Measurements from ENCODE around the gene CCDC192. TPM values are rescaled to one million over a fixed set of nuclear protein-coding genes. Genes with fewer than 3 reads are reported as not detected.
"Not testable (repeated sequence)": the region's sequence is repeated elsewhere in the genome, so short reads cannot be mapped to it uniquely, and the experiment has no call there.

The CCDC192 gene
- total RNA-seq, 1 experiment from 2014 or later: not detected

GRCh38 chr5:127694518-127695171 is 8.5 kb upstream of the CCDC192 start:
- Histone ChIP-seq H3K4me3 (no peak overlapping the region), H3K27me3 (no peaks in the 10 kb centered on the region), H3K36me3 (no peaks in the 10 kb centered on the region), H3K9me3 (no peaks in the 10 kb centered on the region)
- no peak for DNase-seq

- H3K9me3 ChIP-seq: no peaks in the 10 kb centered on the region
- no peaks in the 10 kb centered on the region for H3K27me3 ChIP-seq
- H3K36me3 ChIP-seq: no peaks in the 10 kb centered on the region
- no peak for DNase-seq
- H3K4me3 ChIP-seq: no peak overlapping the region
Observed at GRCh38 chr5:127695346-127695745, 7.8 kb upstream of the CCDC192 start.

GRCh38 chr5:127696683-127697082 is 6.5 kb upstream of the CCDC192 start:
- Histone ChIP-seq H3K9me3 (no peaks in the 10 kb centered on the region), H3K4me3 (no peak overlapping the region), H3K36me3 (no peaks in the 10 kb centered on the region), H3K27me3 (no peaks in the 10 kb centered on the region)
- no peak for DNase-seq

GRCh38 chr5:127697894-127698600 is 5.1 kb upstream of the CCDC192 start:
- no peaks in the 10 kb centered on the region for H3K9me3 ChIP-seq
- H3K36me3 ChIP-seq: no peaks in the 10 kb centered on the region
- DNase-seq: peak; percentile 57
- H3K4me3 ChIP-seq: no peak overlapping the region
- H3K27me3 ChIP-seq: no peaks in the 10 kb centered on the region

GRCh38 chr5:127699416-127699815 is 3.8 kb upstream of the CCDC192 start:
- no peaks in the 10 kb centered on the region for H3K9me3 ChIP-seq
- H3K27me3 ChIP-seq: no peaks in the 10 kb centered on the region
- no peak for DNase-seq
- no peak overlapping the region for H3K4me3 ChIP-seq
- H3K36me3 ChIP-seq: no peaks in the 10 kb centered on the region

- H3K9me3 ChIP-seq: no peaks in the 10 kb centered on the region
- no peak overlapping the region for H3K4me3 ChIP-seq
- no peaks in the 10 kb centered on the region for H3K36me3 ChIP-seq
- H3K27me3 ChIP-seq: no peaks in the 10 kb centered on the region
- no peak for DNase-seq
Observed at GRCh38 chr5:127700237-127700766, 2.9 kb upstream of the CCDC192 start.

- H3K9me3 ChIP-seq: no peaks in the 10 kb centered on the region
- DNase-seq: no peak
- H3K36me3 ChIP-seq: no peaks in the 10 kb centered on the region
- H3K4me3 ChIP-seq: no peak overlapping the region
- no peaks in the 10 kb centered on the region for H3K27me3 ChIP-seq
Observed at GRCh38 chr5:127702434-127702833, 757 bp upstream of the CCDC192 start.

GRCh38 chr5:127705120-127705892 is 2.1 kb downstream of the CCDC192 start:
- DNase-seq: peak; percentile 39

GRCh38 chr5:127706691-127707090 is 3.5 kb downstream of the CCDC192 start:
- no peak for DNase-seq
- no peaks in the 10 kb centered on the region for H3K36me3 ChIP-seq
- no peaks in the 10 kb centered on the region for H3K9me3 ChIP-seq
- no peaks in the 10 kb centered on the region for H3K27me3 ChIP-seq
- no peak overlapping the region for H3K4me3 ChIP-seq

More at GRCh38 chr5:127705120-127705892, 2.1 kb downstream of the CCDC192 start:
- H3K9me3 ChIP-seq: no peaks in the 10 kb centered on the region
- H3K27me3 ChIP-seq: no peaks in the 10 kb centered on the region
- no peaks in the 10 kb centered on the region for H3K36me3 ChIP-seq
- H3K4me3 ChIP-seq: no peak overlapping the region

GRCh38 chr5:127707209-127707608 is 4.0 kb downstream of the CCDC192 start:
- no peak overlapping the region for H3K4me3 ChIP-seq
- no peaks in the 10 kb centered on the region for H3K27me3 ChIP-seq
- DNase-seq: no peak
- no peaks in the 10 kb centered on the region for H3K36me3 ChIP-seq
- no peaks in the 10 kb centered on the region for H3K9me3 ChIP-seq

- H3K9me3 ChIP-seq, H3K36me3 ChIP-seq, H3K27me3 ChIP-seq, H3K4me3 ChIP-seq, DNase-seq: not testable (repeated sequence)
Observed at GRCh38 chr5:127713083-127713482, 9.9 kb downstream of the CCDC192 start.

- no peak overlapping the region for H3K4me3 ChIP-seq
- H3K36me3 ChIP-seq: no peaks in the 10 kb centered on the region
- H3K9me3 ChIP-seq: peaks cover 7% of the 10 kb centered on the region
- DNase-seq: no peak
- no peaks in the 10 kb centered on the region; the same call in 1 of the 2 replicates for H3K27me3 ChIP-seq
Observed at GRCh38 chr5:127718181-127718580, 15.0 kb downstream of the CCDC192 start.

- DNase-seq: peak; percentile 66
- H3K9me3 ChIP-seq: peaks cover 5% of the 10 kb centered on the region
- H3K4me3 ChIP-seq: no peak overlapping the region
- no peaks in the 10 kb centered on the region; the same call in 1 of the 2 replicates for H3K27me3 ChIP-seq
- H3K36me3 ChIP-seq: no peaks in the 10 kb centered on the region
Observed at GRCh38 chr5:127723571-127723970, 20.4 kb downstream of the CCDC192 start.

GRCh38 chr5:127725673-127726072 is 22.5 kb downstream of the CCDC192 start:
- H3K27me3 ChIP-seq: no peaks in the 10 kb centered on the region; the same call in 1 of the 2 replicates
- no peak overlapping the region for H3K4me3 ChIP-seq
- peaks cover 5% of the 10 kb centered on the region; the same call in 1 of the 2 replicates for H3K9me3 ChIP-seq
- DNase-seq: no peak
- no peaks in the 10 kb centered on the region for H3K36me3 ChIP-seq

GRCh38 chr5:127732963-127733362 is 29.8 kb downstream of the CCDC192 start:
- H3K36me3 ChIP-seq: no peaks in the 10 kb centered on the region
- no peak overlapping the region for H3K4me3 ChIP-seq
- no peak for DNase-seq
- 0 out of 2 replicates have a peak, but pooled peaks cover 2% of the 10 kb centered on the region for H3K9me3 ChIP-seq
- no peaks in the 10 kb centered on the region for H3K27me3 ChIP-seq

- H3K4me3 ChIP-seq, H3K36me3 ChIP-seq, H3K9me3 ChIP-seq, H3K27me3 ChIP-seq, DNase-seq: not testable (repeated sequence)
Observed at GRCh38 chr5:127739348-127739747, 36.2 kb downstream of the CCDC192 start.

GRCh38 chr5:127739807-127740384 is 36.7 kb downstream of the CCDC192 start:
- DNase-seq: no peak
- Histone ChIP-seq H3K9me3 (no peaks in the 10 kb centered on the region), H3K36me3 (no peaks in the 10 kb centered on the region), H3K4me3 (no peak overlapping the region), H3K27me3 (no peaks in the 10 kb centered on the region; the same call in 1 of the 2 replicates)

Measured in MG63 (cell line).